Measurements from ENCODE around the gene RAB2B. TPM values are rescaled to one million over a fixed set of nuclear protein-coding genes. Genes with fewer than 3 reads are reported as not detected.

Gene RAB2B
- total RNA-seq, 2 experiments from 2014 or later = 18.2 to 19.8 TPM

DNA sequence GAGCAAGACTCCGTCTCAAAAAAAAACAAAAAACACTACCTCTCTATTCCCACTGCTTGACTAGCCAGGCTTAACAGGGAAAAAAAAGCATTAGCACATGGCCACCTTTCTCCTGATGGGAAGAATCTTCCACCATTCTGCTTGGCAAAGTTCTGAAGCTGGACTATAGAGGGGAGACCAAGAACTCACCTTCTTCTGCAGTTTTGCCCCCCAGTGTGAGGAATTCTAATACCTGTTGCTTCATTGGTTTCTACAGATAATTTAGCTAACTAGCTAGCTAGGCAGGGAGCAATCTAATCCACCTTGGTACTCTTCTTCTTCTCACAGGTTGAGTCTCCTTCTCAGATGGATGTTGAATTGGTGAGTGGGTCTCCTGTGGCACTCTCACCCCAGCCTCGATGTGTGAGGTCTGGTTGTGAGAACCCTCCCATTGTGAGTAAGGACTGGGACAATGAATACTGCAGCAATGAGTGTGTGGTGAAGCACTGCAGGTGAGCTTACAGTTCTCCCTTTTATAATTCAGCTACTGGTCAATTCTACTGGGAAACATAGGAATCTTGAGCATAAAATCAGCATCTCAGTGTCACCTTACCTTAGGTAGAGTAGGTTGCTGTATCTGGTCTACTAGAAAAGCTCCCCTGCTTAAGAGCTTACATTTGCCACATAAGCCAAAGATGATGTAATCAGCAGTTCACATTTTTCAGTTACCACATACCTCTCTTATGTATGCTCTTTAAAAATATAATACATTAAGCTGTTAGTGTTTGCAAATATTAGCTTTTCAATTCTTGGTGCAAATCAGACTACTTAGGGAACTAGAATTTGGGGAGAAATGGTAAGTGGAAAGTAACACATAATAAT is 18.4 kb upstream of the RAB2B start:
- Mint-ChIP-seq H3K27me3 (no peaks in the 10 kb centered on the region), H3K4me3 (no peak overlapping the region), H3K4me1 (ENCODE audit: low read depth) (peaks cover 15% of the 10 kb centered on the region), H3K9me3 (no peaks in the 10 kb centered on the region), H3K27ac (peak overlapping the region; percentile 64), H3K36me3 (ENCODE audit: low read depth) (peaks cover 47% of the 10 kb centered on the region)
- CTCF ChIA-PET = interaction anchor here (1.2 to 1.8 kb wide), 4 partner anchors 18 to 61 kb away, joined by 3 to 8 read pairs (median 6); partner anchors contain the start of genes CHD8, RAB2B and TOX4
- TF ChIP-seq, protein P1, sequence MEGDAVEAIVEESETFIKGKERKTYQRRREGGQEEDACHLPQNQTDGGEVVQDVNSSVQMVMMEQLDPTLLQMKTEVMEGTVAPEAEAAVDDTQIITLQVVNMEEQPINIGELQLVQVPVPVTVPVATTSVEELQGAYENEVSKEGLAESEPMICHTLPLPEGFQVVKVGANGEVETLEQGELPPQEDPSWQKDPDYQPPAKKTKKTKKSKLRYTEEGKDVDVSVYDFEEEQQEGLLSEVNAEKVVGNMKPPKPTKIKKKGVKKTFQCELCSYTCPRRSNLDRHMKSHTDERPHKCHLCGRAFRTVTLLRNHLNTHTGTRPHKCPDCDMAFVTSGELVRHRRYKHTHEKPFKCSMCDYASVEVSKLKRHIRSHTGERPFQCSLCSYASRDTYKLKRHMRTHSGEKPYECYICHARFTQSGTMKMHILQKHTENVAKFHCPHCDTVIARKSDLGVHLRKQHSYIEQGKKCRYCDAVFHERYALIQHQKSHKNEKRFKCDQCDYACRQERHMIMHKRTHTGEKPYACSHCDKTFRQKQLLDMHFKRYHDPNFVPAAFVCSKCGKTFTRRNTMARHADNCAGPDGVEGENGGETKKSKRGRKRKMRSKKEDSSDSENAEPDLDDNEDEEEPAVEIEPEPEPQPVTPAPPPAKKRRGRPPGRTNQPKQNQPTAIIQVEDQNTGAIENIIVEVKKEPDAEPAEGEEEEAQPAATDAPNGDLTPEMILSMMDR (IDR thresholded peaks at IDR 0.05) = no peak
- DNase-seq = no peak
- no peak for ATAC-seq
- POLR2A ChIA-PET = interaction anchor here (0.7 to 1.0 kb wide), 2 partner anchors 15 to 31 kb away, joined by 3 read pairs; no protein-coding TSS in a partner anchor
- intact Hi-C loops (cut with micrococcal nuclease) = no loop called here

GRCh38 chr14:21486640-21487087 is 9.9 kb upstream of the RAB2B start:
- Mint-ChIP-seq H3K4me3 (no peak overlapping the region), H3K27me3 (no peaks in the 10 kb centered on the region), H3K27ac (peak overlapping the region; percentile 42), H3K36me3 (ENCODE audit: low read depth) (peaks cover 15% of the 10 kb centered on the region), H3K4me1 (ENCODE audit: low read depth) (no peaks in the 10 kb centered on the region), H3K9me3 (no peaks in the 10 kb centered on the region)
- TF ChIP-seq, protein P1 (IDR thresholded peaks at IDR 0.05) = no peak
- ATAC-seq (no peak), DNase-seq (no peak)
- CTCF ChIA-PET = interaction anchor here (3.0 to 6.3 kb wide), 2 partner anchors 9 to 12 kb away, joined by 27 to 45 read pairs; partner anchors contain the start of genes RAB2B and TOX4
- intact Hi-C loops (cut with micrococcal nuclease) = no loop called here
- POLR2A ChIA-PET = interaction anchor here (1.3 kb wide), 1 partner anchor 9 kb away, joined by 4 read pairs; the partner anchor contains the start of genes RAB2B and TOX4

- DNase-seq (no peak), ATAC-seq (peak; percentile 52)
- no peaks in the 10 kb centered on the region for H3K27me3 Mint-ChIP-seq
- peaks cover 21% of the 10 kb centered on the region for H3K4me1 Mint-ChIP-seq (ENCODE audit: low read depth)
- peak overlapping the region; percentile 99 for H3K27ac Mint-ChIP-seq
- peaks cover 7% of the 10 kb centered on the region for H3K36me3 Mint-ChIP-seq (ENCODE audit: low read depth)
- H3K9me3 Mint-ChIP-seq = no peaks in the 10 kb centered on the region
- CTCF ChIA-PET = interaction anchor here (0.6 to 4.2 kb wide), 14 partner anchors 11 to 202 kb away, joined by 3 to 45 read pairs (median 7); partner anchors contain the start of genes CHD8, METTL3 and SALL2
- H3K4me3 Mint-ChIP-seq = peak overlapping the region; percentile 98
- POLR2A ChIA-PET = interaction anchor here (0.6 to 2.7 kb wide), 12 partner anchors 10 to 94 kb away, joined by 3 to 17 read pairs (median 4); partner anchors contain the start of gene METTL3
- intact Hi-C loops (cut with micrococcal nuclease) = loop anchor here (1.0 kb wide), 1 partner anchor 20 kb away; the partner anchor contains the start of gene CHD8
- TF ChIP-seq, protein P1 (IDR thresholded peaks at IDR 0.05) = no peak
Measured at GRCh38 chr14:21476523-21476924, 235 bp downstream of the RAB2B start.

GRCh38 chr14:21475767-21476522 is 814 bp downstream of the RAB2B start:
- peaks cover 21% of the 10 kb centered on the region for H3K4me1 Mint-ChIP-seq (ENCODE audit: low read depth)
- TF ChIP-seq, protein P1 (IDR thresholded peaks at IDR 0.05) = no peak
- H3K36me3 Mint-ChIP-seq (ENCODE audit: low read depth) = peaks cover 7% of the 10 kb centered on the region

More at GRCh38 chr14:21475767-21476522, 814 bp downstream of the RAB2B start:
- POLR2A ChIA-PET = interaction anchor here (0.6 to 2.7 kb wide), 10 partner anchors 15 to 93 kb away, joined by 3 to 17 read pairs (median 4); partner anchors contain the start of gene METTL3
- CTCF ChIA-PET = interaction anchor here (0.6 to 4.2 kb wide), 13 partner anchors 10 to 201 kb away, joined by 3 to 45 read pairs (median 9); partner anchors contain the start of genes CHD8, METTL3 and SALL2
- H3K27ac Mint-ChIP-seq = peak overlapping the region; percentile 99
- no peaks in the 10 kb centered on the region for H3K9me3 Mint-ChIP-seq
- DNase-seq (no peak), ATAC-seq (no peak)
- intact Hi-C loops (cut with micrococcal nuclease) = loop anchor here (1.0 kb wide), 1 partner anchor 20 kb away; the partner anchor contains the start of gene CHD8
- H3K27me3 Mint-ChIP-seq = no peaks in the 10 kb centered on the region
- peak overlapping the region; percentile 98 for H3K4me3 Mint-ChIP-seq

All from activated CD8-positive, alpha-beta T cell treated with anti-CD3 and anti-CD28 coated beads for 36 hours (primary cell).